PC-9 (cell line): ENCODE data around the gene CFAP97D1.

Source experiments
- EZH2 ChIP-seq: fragments of 200-600 bp; sonication (generic); IDR thresholded peaks from 2 replicates; pipeline ENCODE4 v1.8.0; 2017; ENCODE audit warnings: antibody characterized with exemption, low read depth
- TF ChIP-seq, protein P1 (sequence below): fragments of 200-600 bp; sonication (generic); conservative IDR thresholded peaks from 2 replicates; pipeline ENCODE4 v1.6.1; 2017; ENCODE audit warnings: mixed run types, antibody characterized with exemption, mild to moderate bottlenecking, moderate library complexity

GRCh38 chr17:43799047-43799446 is 18.8 kb downstream of the CFAP97D1 start:
- TF ChIP-seq, protein P1, sequence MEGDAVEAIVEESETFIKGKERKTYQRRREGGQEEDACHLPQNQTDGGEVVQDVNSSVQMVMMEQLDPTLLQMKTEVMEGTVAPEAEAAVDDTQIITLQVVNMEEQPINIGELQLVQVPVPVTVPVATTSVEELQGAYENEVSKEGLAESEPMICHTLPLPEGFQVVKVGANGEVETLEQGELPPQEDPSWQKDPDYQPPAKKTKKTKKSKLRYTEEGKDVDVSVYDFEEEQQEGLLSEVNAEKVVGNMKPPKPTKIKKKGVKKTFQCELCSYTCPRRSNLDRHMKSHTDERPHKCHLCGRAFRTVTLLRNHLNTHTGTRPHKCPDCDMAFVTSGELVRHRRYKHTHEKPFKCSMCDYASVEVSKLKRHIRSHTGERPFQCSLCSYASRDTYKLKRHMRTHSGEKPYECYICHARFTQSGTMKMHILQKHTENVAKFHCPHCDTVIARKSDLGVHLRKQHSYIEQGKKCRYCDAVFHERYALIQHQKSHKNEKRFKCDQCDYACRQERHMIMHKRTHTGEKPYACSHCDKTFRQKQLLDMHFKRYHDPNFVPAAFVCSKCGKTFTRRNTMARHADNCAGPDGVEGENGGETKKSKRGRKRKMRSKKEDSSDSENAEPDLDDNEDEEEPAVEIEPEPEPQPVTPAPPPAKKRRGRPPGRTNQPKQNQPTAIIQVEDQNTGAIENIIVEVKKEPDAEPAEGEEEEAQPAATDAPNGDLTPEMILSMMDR, result no peak
- no peak for TF ChIP-seq EZH2
